Fibroblast of lung (primary cell): ENCODE data around the gene FANCM.

Experiments used
- CTCF ChIP-seq, 2 donors: IDR thresholded peaks in 1 of 2; conservative IDR thresholded peaks in 1 of 2; 1 replicate in 1 of 2; 2 replicates in 1 of 2; pipeline ENCODE4 v1.5.1; 2011 to 2012; ENCODE audit warnings: low read length in 2 of 2, control low read depth in 1 of 2, inconsistent platforms in 1 of 2, low read depth in 1 of 2, mild to moderate bottlenecking in 1 of 2
- EZH2 ChIP-seq: IDR thresholded peaks from 2 replicates; pipeline ENCODE4 v1.5.1; 2012; ENCODE audit warnings: low read length, control low read depth, mild to moderate bottlenecking; ENCODE audit errors: missing control alignments

- no peak for TF ChIP-seq CTCF (conservative IDR thresholded peaks at IDR 0.05 in 1 of 2, IDR thresholded peaks at IDR 0.05 in 1 of 2; ENCODE audit: low read depth in 1 of 2, low read length in 2 of 2)
- no peak for TF ChIP-seq EZH2
Measured at GRCh38 chr14:45247427-45247826, 111.7 kb downstream of the FANCM start.
